GM12801 (cell line): ENCODE results near the gene SMIM3.
"Not testable (repeated sequence)": the region's sequence is repeated elsewhere in the genome, so short reads cannot be mapped to it uniquely, and the experiment has no call there.

Source experiments
- TF ChIP-seq, protein P1 (sequence below): IDR thresholded peaks from one replicate; pipeline ENCODE4 v1.5.1; 2011; ENCODE audit warnings: control low read depth; ENCODE audit not compliant: insufficient read length; ENCODE audit errors: extremely low read depth

Gene SMIM3

DNA sequence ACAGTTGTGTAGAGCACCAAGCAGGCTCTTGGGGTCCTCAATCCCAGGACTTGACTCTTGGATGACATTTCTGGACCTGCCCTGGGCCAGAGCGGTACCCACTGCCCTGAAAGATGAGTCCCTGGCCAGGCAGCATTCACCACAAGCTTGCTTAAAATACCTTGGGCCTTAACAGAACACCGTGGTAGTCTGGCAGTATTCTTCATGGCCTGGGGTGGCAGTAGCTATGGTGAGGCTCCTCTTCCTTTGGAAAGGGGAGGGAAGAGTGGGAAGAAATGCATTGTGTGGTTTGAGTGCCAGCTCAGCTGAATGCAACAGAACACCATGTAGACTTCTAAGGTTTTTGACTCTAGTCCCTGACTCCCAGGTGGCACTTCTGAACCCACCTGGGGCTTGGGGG is 38.4 kb downstream of the SMIM3 start:
- TF ChIP-seq, protein P1, sequence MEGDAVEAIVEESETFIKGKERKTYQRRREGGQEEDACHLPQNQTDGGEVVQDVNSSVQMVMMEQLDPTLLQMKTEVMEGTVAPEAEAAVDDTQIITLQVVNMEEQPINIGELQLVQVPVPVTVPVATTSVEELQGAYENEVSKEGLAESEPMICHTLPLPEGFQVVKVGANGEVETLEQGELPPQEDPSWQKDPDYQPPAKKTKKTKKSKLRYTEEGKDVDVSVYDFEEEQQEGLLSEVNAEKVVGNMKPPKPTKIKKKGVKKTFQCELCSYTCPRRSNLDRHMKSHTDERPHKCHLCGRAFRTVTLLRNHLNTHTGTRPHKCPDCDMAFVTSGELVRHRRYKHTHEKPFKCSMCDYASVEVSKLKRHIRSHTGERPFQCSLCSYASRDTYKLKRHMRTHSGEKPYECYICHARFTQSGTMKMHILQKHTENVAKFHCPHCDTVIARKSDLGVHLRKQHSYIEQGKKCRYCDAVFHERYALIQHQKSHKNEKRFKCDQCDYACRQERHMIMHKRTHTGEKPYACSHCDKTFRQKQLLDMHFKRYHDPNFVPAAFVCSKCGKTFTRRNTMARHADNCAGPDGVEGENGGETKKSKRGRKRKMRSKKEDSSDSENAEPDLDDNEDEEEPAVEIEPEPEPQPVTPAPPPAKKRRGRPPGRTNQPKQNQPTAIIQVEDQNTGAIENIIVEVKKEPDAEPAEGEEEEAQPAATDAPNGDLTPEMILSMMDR: no peak

DNA sequence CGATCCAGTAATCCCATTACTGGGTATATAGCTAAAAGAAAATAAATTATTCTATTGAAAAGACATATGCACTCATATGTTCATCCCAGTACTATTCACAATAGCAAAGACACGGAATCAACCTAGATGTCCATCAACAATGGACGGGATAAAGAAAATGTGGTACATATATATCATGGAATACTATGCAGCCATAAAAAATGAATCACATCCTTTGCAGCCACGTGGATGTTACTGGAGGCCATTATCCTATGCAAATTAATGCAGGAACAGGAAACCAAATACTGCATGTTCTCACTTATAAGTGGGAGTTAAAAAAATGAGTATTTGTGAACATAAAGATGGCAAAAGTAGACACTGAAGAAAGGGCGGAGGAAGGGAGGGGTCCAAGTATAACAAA is 51.2 kb downstream of the SMIM3 start:
- TF ChIP-seq, protein P1: no peak

DNA sequence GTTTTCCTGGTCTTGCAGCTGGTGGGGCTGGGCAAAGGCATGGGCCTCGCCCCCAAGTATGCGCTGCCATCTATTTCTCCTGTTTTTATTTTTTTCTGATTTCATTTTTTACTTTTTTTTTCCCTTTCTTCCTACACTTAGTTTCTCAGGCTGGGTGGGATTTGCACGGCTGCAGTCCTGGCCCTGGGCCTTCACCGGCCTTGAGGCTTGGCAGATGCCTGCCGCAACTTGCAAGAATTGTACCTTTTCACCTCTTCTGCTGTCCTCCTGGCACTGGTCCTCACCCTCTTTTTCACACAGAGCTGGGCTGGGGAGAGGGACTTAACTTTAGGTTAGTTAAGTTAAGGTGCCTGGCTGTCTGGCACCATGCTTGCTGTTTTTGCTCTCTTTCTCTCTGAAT is 57.5 kb downstream of the SMIM3 start:
- TF ChIP-seq, protein P1: no peak

DNA sequence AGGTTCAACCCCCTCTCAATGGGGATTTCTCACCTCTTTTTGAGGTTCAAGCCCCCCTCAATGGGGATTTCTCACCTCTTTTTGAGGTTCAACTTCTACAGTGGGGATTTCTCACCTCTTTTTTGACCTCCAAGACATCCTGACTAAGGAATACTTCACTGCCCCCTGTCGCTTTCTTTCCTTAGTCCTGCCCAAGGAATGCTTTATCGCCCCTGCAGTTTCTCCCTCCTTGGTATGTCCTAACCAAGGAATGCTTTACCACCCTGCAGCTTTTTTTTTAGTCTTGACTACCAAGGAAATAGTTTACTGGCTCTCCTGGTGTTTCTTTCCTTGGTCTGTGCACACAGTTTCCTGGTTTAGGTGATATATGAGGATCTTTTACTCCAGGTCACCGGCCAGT is 58.1 kb downstream of the SMIM3 start:
- TF ChIP-seq, protein P1: no peak

DNA sequence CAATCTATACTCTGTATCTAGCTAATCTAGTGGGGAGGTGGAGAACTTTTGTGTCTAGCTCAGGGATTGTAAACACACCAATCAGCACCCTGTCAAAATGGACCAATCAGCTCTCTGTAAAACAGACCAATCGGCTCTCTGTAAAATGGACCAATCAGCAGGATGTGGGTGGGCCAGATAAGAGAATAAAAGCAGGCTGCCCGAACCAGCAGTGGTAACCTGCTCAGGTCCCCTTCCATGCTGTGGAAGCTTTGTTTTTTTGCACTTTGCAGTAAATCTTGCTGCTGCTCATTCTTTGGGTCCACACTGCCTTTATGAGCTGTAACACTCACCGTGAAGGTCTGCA is 67.7 kb downstream of the SMIM3 start, which contains the start of gene IRGM:
Gene IRGM, plus strand, starts transcription at position 214 of the 346 bp plus-strand sequence. CDS start 1,603 bp downstream, outside the sequence.
- TF ChIP-seq, protein P1: not testable (repeated sequence)
